HG03280 (cell line): ENCODE data around the gene ANKRD30BL.
"Not testable (repeated sequence)": the region's sequence is repeated elsewhere in the genome, so short reads cannot be mapped to it uniquely, and the experiment has no call there.

ENCODE experiments used
- ATAC-seq: cut with Tn5 transposase; IDR thresholded peaks from one replicate; pipeline ENCODE4 v1.9.1; 2021; ENCODE audit warnings: mild to moderate bottlenecking, moderate library complexity; ENCODE audit not compliant: unreplicated experiment

Gene ANKRD30BL

GRCh38 chr2:132161161-132162124, at the start of gene ANKRD30BL:
Gene ANKRD30BL (minus strand): TSS chr2:132161952. CDS start chr2:132161705, 247 bp downstream.
- ATAC-seq = not testable (repeated sequence)

- ATAC-seq = not testable (repeated sequence)
These were observed 41.1 kb upstream of the ANKRD30BL start for GRCh38 chr2:132202866-132203265.

GRCh38 chr2:132192854-132193253, 31.1 kb upstream of the ANKRD30BL start:
- not testable (repeated sequence) for ATAC-seq

- ATAC-seq = not testable (repeated sequence)
These were observed 5.3 kb upstream of the ANKRD30BL start for GRCh38 chr2:132167100-132167499.

GRCh38 chr2:132162125-132162660, 441 bp upstream of the ANKRD30BL start:
- not testable (repeated sequence) for ATAC-seq

- ATAC-seq = not testable (repeated sequence)
These were observed 15.0 kb downstream of the ANKRD30BL start for GRCh38 chr2:132146774-132147173.
